Erythroblast (primary cell): ENCODE results near the gene PRH1.

Experiments
- DNase-seq, 2 experiments: peaks; one replicate each; lab custom pipeline; 2025; lab: John Stamatoyannopoulos, UW
- GATA1 ChIP-seq: IDR thresholded peaks from 2 replicates; pipeline ENCODE4 v1.6.1; 2011; ENCODE audit warnings: low read depth, mild to moderate bottlenecking, control low read depth, low read length, moderate library complexity
- POLR2A ChIP-seq: IDR thresholded peaks from 2 replicates; pipeline ENCODE4 v1.6.1; 2011; ENCODE audit warnings: mild to moderate bottlenecking, low read length

The PRH1 gene

GRCh38 chr12:10863512-10864218 lies 20.4 kb downstream of the PRH1 start:
- DNase-seq, result no peak
- TF ChIP-seq GATA1 (no peak), POLR2A (no peak)

- TF ChIP-seq POLR2A, result no peak
- TF ChIP-seq GATA1, result no peak
- no peak for DNase-seq
Observed at GRCh38 chr12:10861366-10861765, 22.7 kb downstream of the PRH1 start.

GRCh38 chr12:10855807-10856206 lies 28.2 kb downstream of the PRH1 start:
- TF ChIP-seq POLR2A (no peak), GATA1 (no peak)
- no peak for DNase-seq

- DNase-seq, result no peak
- TF ChIP-seq POLR2A (no peak), GATA1 (no peak)
Observed at GRCh38 chr12:10853776-10854175, 30.3 kb downstream of the PRH1 start.

- no peak for DNase-seq
- TF ChIP-seq POLR2A, result no peak
- no peak for TF ChIP-seq GATA1
Observed at GRCh38 chr12:10851243-10851858, 32.7 kb downstream of the PRH1 start.

GRCh38 chr12:10849425-10849878 lies 34.6 kb downstream of the PRH1 start, which contains the start of gene PRR4:
TSS of gene PRR4 (minus strand) at chr12:10849475. CDS start at chr12:10849437, 38 bp downstream.
- TF ChIP-seq POLR2A (no peak), GATA1 (no peak)
- no peak for DNase-seq

GRCh38 chr12:10847744-10848143 lies 36.3 kb downstream of the PRH1 start:
- TF ChIP-seq POLR2A (no peak), GATA1 (no peak)
- DNase-seq, result no peak

GRCh38 chr12:10842862-10843261 lies 41.2 kb downstream of the PRH1 start:
- DNase-seq, result no peak
- no peak for TF ChIP-seq GATA1
- TF ChIP-seq POLR2A, result no peak

GRCh38 chr12:10838461-10838860 lies 45.6 kb downstream of the PRH1 start:
- no peak for DNase-seq
- no peak for TF ChIP-seq POLR2A
- TF ChIP-seq GATA1, result no peak
